GM12878 (cell line): ENCODE results near the gene RRAGD. TPM values are rescaled to one million over a fixed set of nuclear protein-coding genes. Genes with fewer than 3 reads are reported as not detected.

Experiments used
- ASH2L ChIP-seq: fragments of 300-600, 200-600 bp; sonication (generic); IDR thresholded peaks from 2 replicates; pipeline ENCODE4 v1.6.1; 2017; ENCODE audit warnings: low read depth, mild to moderate bottlenecking, borderline replicate concordance
- BACH1 ChIP-seq: fragments of 450-650 bp; IDR thresholded peaks from 2 replicates; pipeline ENCODE4 v1.6.1; 2017; ENCODE audit warnings: mild to moderate bottlenecking, borderline replicate concordance
- CHD4 ChIP-seq: fragments of 200-600 bp; sonication (generic); IDR thresholded peaks from 2 replicates; pipeline ENCODE4 v1.6.1; 2016; ENCODE audit warnings: mild to moderate bottlenecking
- EGR1 ChIP-seq, 2 experiments: IDR thresholded peaks; 1 replicate in 1 of 2; 2 replicates in 1 of 2; pipeline ENCODE4 v1.6.1; 2011 to 2012; ENCODE audit warnings: low read depth in 2 of 2, low read length in 2 of 2, borderline replicate concordance in 1 of 2, mild to moderate bottlenecking in 1 of 2, moderate library complexity in 1 of 2
- ESRRA ChIP-seq: IDR thresholded peaks from 2 replicates; pipeline ENCODE4 v1.6.1; 2012; ENCODE audit warnings: mild to moderate bottlenecking, low read length, improper control_type of control experiment
- FOXK2 ChIP-seq: fragments of 450-650 bp; IDR thresholded peaks from 2 replicates; pipeline ENCODE4 v1.6.1; 2017; ENCODE audit warnings: mild to moderate bottlenecking, moderate library complexity
- HDAC6 ChIP-seq: fragments of 200-600 bp; sonication (generic); IDR thresholded peaks from one replicate; pipeline ENCODE4 v1.8.0; 2017; ENCODE audit warnings: antibody characterized with exemption; ENCODE audit not compliant: unreplicated experiment
- KAT2A ChIP-seq: conservative IDR thresholded peaks from 2 replicates; pipeline ENCODE4 v1.6.1; 2011; ENCODE audit warnings: low read depth, low read length; ENCODE audit not compliant: control insufficient read depth
- KLF5 ChIP-seq: fragments of 450-650 bp; IDR thresholded peaks from 2 replicates; pipeline ENCODE4 v1.6.1; 2014; ENCODE audit warnings: mild to moderate bottlenecking; ENCODE audit not compliant: partially characterized antibody
- NFIC ChIP-seq: IDR thresholded peaks from 2 replicates; pipeline ENCODE4 v1.6.1; 2012; ENCODE audit warnings: low read depth, mild to moderate bottlenecking, inconsistent platforms, low read length, moderate library complexity
- NFYB ChIP-seq: IDR thresholded peaks from 2 replicates; pipeline ENCODE4 v1.6.1; 2011; ENCODE audit warnings: low read depth, mild to moderate bottlenecking, low read length, improper control_type of control experiment, moderate library complexity; ENCODE audit not compliant: insufficient read depth
- PAX5 ChIP-seq: IDR thresholded peaks from 2 replicates; pipeline ENCODE4 v1.6.1; 2011; ENCODE audit warnings: low read depth, low read length, borderline replicate concordance
- POLR2A ChIP-seq: IDR thresholded peaks from 2 replicates; pipeline ENCODE4 v1.6.1; 2011; ENCODE audit warnings: low read depth, mild to moderate bottlenecking, low read length
- RUNX3 ChIP-seq: IDR thresholded peaks from 2 replicates; pipeline ENCODE4 v1.6.1; 2012; ENCODE audit warnings: low read length, inconsistent platforms
- SRF ChIP-seq, 2 experiments: IDR thresholded peaks; 2 replicates each; pipeline ENCODE4 v1.6.1; 2011; ENCODE audit warnings: low read depth in 2 of 2, low read length in 2 of 2, mild to moderate bottlenecking in 1 of 2, moderate library complexity in 1 of 2
- ZNF274 ChIP-seq: IDR thresholded peaks from one replicate; pipeline ENCODE4 v1.8.0; 2011; ENCODE audit not compliant: insufficient read length, insufficient read depth
- polyA plus RNA-seq, 11 experiments: library from polyadenylated mRNA; depleted of rRNA in 4 of 11; unstranded in 6 of 11; stranded (reverse) in 5 of 11; fragments of >200 nt; fragmentation: Nextera tagmentation in 4 of 11; fragmentation: Illumina TruSeq in 1 of 11; extraction: Ambion mirVana in 4 of 11; extraction: Trizol in 1 of 11; gene quantifications; 1 replicate in 1 of 11; 2 replicates in 10 of 11; pipeline versions ENCODE4 v1.2.1 to v1.2.3, GENCODE V29; 2011 to 2016; ENCODE audit warnings: inconsistent platforms in 2 of 11, missing spikeins in 2 of 11, low read depth in 1 of 11
- total RNA-seq, 4 experiments: library from RNA; depleted of rRNA in 3 of 4; stranded (reverse); fragments of >200 nt in 3 of 4; fragmentation: Illumina TruSeq in 1 of 4; extraction: Trizol in 1 of 4; gene quantifications; 2 replicates each; pipeline versions ENCODE4 v1.2.1 to v1.2.3, GENCODE V29; 2013 to 2021
- TF ChIP-seq, protein P1 (sequence below): fragments of 450-650 bp; IDR thresholded peaks from 2 replicates; pipeline ENCODE4 v1.6.1; 2014; ENCODE audit warnings: mild to moderate bottlenecking
- TF ChIP-seq, protein P2 (sequence below): IDR thresholded peaks from 2 replicates; pipeline ENCODE4 v1.6.1; 2011; ENCODE audit warnings: low read depth, low read length, improper control_type of control experiment, borderline replicate concordance
- TF ChIP-seq, protein P3 (sequence below): fragments of 450-650 bp; formaldehyde crosslinking; IDR thresholded peaks from 2 replicates; pipeline ENCODE4 v1.5.0; 2022; ENCODE audit warnings: mild to moderate bottlenecking, missing genetic modification characterization
- TF ChIP-seq, protein P4 (sequence below): fragments of 450-650 bp; IDR thresholded peaks from 2 replicates; pipeline ENCODE4 v1.6.1; 2018; ENCODE audit warnings: mild to moderate bottlenecking, low read depth, moderate library complexity; ENCODE audit not compliant: partially characterized antibody
- TF ChIP-seq, protein P5 (sequence below): fragments of 450-650 bp; IDR thresholded peaks from 2 replicates; pipeline ENCODE4 v1.6.1; 2016; ENCODE audit warnings: mild to moderate bottlenecking

RRAGD gene
- total and polyA plus RNA-seq, 10 of the 15 experiments (the other 5 are each of a cell fraction or from before 2014, with no cell fraction given), result 4.6 to 17.4 (median 8.5) TPM

DNA sequence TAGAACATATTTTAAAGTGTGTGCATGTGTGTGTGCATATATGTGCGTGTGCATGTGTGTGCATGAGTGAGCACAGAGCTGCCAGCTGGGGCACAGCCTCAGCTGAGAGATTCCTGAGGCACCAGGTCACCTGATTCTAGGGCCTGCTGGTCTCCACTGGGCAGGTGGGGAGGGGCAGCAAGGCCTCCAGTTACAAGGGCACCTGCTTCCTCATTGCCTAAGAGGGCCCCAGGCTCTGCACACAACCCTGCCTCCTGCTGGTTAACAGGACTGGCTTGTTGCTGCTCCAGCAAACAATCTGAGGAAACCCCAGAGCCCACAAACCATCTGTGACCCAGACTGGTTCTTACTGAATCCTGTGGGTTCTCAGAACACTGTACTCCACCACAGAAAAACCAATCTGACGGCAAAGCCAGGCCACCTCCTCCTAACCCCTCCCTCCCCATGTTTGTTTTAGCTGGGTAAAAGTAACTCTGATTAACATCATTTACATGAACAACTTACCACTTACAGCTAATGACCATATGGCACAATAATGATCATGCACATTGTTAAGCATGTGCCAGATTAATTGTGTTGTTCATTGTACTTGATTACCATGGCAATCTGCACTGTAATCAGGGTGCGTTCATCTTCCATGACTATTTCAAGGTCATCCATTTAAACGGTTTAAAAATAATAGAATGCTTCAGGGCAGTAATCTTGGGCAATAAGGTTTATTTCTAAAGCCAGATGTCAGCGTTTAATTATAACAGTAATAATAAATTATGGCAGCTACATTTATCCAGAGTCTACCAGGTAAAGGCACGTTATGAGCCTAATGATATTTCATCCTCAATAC is 36.4 kb downstream of the RRAGD start (continued):
- TF ChIP-seq, protein P1, sequence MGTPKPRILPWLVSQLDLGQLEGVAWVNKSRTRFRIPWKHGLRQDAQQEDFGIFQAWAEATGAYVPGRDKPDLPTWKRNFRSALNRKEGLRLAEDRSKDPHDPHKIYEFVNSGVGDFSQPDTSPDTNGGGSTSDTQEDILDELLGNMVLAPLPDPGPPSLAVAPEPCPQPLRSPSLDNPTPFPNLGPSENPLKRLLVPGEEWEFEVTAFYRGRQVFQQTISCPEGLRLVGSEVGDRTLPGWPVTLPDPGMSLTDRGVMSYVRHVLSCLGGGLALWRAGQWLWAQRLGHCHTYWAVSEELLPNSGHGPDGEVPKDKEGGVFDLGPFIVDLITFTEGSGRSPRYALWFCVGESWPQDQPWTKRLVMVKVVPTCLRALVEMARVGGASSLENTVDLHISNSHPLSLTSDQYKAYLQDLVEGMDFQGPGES, result no peak
- no peak for TF ChIP-seq FOXK2
- no peak for TF ChIP-seq EGR1 (IDR thresholded peaks at IDR 0.05; ENCODE audit: borderline replicate concordance in 1 of 2, low read depth in 2 of 2, low read length in 2 of 2)
- TF ChIP-seq ESRRA, result no peak
- no peak for TF ChIP-seq SRF (IDR thresholded peaks at IDR 0.05; ENCODE audit: low read depth in 2 of 2, low read length in 2 of 2)
- peak; percentile 95 for TF ChIP-seq RUNX3
- TF ChIP-seq, protein P2, sequence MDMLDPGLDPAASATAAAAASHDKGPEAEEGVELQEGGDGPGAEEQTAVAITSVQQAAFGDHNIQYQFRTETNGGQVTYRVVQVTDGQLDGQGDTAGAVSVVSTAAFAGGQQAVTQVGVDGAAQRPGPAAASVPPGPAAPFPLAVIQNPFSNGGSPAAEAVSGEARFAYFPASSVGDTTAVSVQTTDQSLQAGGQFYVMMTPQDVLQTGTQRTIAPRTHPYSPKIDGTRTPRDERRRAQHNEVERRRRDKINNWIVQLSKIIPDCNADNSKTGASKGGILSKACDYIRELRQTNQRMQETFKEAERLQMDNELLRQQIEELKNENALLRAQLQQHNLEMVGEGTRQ, result no peak; the same call in 1 of the 2 replicates
- no peak for TF ChIP-seq NFYB
- TF ChIP-seq BACH1, result no peak
- TF ChIP-seq HDAC6, result no peak
- TF ChIP-seq CHD4, result no peak
- no peak for TF ChIP-seq ASH2L
- peak; percentile 83; the same call in 1 of the 2 replicates for TF ChIP-seq PAX5
- TF ChIP-seq KAT2A, result no peak
- TF ChIP-seq, protein P3, sequence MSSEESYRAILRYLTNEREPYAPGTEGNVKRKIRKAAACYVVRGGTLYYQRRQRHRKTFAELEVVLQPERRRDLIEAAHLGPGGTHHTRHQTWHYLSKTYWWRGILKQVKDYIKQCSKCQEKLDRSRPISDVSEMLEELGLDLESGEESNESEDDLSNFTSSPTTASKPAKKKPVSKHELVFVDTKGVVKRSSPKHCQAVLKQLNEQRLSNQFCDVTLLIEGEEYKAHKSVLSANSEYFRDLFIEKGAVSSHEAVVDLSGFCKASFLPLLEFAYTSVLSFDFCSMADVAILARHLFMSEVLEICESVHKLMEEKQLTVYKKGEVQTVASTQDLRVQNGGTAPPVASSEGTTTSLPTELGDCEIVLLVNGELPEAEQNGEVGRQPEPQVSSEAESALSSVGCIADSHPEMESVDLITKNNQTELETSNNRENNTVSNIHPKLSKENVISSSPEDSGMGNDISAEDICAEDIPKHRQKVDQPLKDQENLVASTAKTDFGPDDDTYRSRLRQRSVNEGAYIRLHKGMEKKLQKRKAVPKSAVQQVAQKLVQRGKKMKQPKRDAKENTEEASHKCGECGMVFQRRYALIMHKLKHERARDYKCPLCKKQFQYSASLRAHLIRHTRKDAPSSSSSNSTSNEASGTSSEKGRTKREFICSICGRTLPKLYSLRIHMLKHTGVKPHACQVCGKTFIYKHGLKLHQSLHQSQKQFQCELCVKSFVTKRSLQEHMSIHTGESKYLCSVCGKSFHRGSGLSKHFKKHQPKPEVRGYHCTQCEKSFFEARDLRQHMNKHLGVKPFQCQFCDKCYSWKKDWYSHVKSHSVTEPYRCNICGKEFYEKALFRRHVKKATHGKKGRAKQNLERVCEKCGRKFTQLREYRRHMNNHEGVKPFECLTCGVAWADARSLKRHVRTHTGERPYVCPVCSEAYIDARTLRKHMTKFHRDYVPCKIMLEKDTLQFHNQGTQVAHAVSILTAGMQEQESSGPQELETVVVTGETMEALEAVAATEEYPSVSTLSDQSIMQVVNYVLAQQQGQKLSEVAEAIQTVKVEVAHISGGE, result no peak
- TF ChIP-seq POLR2A, result no peak
- TF ChIP-seq, protein P4, sequence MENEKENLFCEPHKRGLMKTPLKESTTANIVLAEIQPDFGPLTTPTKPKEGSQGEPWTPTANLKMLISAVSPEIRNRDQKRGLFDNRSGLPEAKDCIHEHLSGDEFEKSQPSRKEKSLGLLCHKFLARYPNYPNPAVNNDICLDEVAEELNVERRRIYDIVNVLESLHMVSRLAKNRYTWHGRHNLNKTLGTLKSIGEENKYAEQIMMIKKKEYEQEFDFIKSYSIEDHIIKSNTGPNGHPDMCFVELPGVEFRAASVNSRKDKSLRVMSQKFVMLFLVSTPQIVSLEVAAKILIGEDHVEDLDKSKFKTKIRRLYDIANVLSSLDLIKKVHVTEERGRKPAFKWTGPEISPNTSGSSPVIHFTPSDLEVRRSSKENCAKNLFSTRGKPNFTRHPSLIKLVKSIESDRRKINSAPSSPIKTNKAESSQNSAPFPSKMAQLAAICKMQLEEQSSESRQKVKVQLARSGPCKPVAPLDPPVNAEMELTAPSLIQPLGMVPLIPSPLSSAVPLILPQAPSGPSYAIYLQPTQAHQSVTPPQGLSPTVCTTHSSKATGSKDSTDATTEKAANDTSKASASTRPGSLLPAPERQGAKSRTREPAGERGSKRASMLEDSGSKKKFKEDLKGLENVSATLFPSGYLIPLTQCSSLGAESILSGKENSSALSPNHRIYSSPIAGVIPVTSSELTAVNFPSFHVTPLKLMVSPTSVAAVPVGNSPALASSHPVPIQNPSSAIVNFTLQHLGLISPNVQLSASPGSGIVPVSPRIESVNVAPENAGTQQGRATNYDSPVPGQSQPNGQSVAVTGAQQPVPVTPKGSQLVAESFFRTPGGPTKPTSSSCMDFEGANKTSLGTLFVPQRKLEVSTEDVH, result no peak
- TF ChIP-seq, protein P5, sequence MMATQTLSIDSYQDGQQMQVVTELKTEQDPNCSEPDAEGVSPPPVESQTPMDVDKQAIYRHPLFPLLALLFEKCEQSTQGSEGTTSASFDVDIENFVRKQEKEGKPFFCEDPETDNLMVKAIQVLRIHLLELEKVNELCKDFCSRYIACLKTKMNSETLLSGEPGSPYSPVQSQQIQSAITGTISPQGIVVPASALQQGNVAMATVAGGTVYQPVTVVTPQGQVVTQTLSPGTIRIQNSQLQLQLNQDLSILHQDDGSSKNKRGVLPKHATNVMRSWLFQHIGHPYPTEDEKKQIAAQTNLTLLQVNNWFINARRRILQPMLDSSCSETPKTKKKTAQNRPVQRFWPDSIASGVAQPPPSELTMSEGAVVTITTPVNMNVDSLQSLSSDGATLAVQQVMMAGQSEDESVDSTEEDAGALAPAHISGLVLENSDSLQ, result no peak
- no peak for TF ChIP-seq ZNF274
- TF ChIP-seq KLF5, result no peak
- peak; percentile 51; the same call in 1 of the 2 replicates for TF ChIP-seq NFIC
